MCF 10A (cell line): ENCODE measurements around the gene BICC1. TPM values are rescaled to one million over a fixed set of nuclear protein-coding genes. Genes with fewer than 3 reads are reported as not detected.

Experiments
- BruUV-seq: library from RNA; stranded (reverse); fragments of 400-500 nt; replicated peaks from 2 replicates; lab custom pipeline; 2021; lab: Mats Ljungman, UMichigan
- CTCF ChIA-PET: fragments of 300-600 bp; sonication (Branson Sonifier 250); formaldehyde crosslinking; extraction: SDS; loops from one replicate; lab custom pipeline; 2021; ENCODE audit warnings: antibody characterized with exemption, inconsistent platforms; lab: Yijun Ruan, JAX
- POLR2A ChIA-PET: fragments of 300-600, 350-650 bp; sonication (Branson Sonifier 250); formaldehyde crosslinking; extraction: SDS; loops from one replicate; lab custom pipeline; 2020; ENCODE audit warnings: antibody characterized with exemption, inconsistent platforms; lab: Yijun Ruan, JAX
- DNase-seq: peaks from one replicate; pipeline ENCODE4 v3.0.0-alpha.2; 2018; ENCODE audit not compliant: unreplicated experiment
- H3K27ac Mint-ChIP-seq: one replicate; pipeline ENCODE4 v1.8.0; 2022; ENCODE audit warnings: mild to moderate bottlenecking, low read depth, mixed read lengths; ENCODE audit not compliant: unreplicated experiment
- H3K27me3 Mint-ChIP-seq: one replicate; pipeline ENCODE4 v1.8.0; 2022; ENCODE audit warnings: mixed read lengths; ENCODE audit not compliant: insufficient read depth, unreplicated experiment
- H3K36me3 Mint-ChIP-seq: one replicate; pipeline ENCODE4 v1.8.0; 2022; ENCODE audit warnings: mild to moderate bottlenecking, moderate library complexity, mixed read lengths; ENCODE audit not compliant: insufficient read depth, unreplicated experiment
- H3K4me1 Mint-ChIP-seq: one replicate; pipeline ENCODE4 v1.8.0; 2022; ENCODE audit warnings: mixed read lengths; ENCODE audit not compliant: insufficient read depth, unreplicated experiment
- H3K4me3 Mint-ChIP-seq: one replicate; pipeline ENCODE4 v1.8.0; 2022; ENCODE audit warnings: mild to moderate bottlenecking, moderate library complexity, mixed read lengths; ENCODE audit not compliant: unreplicated experiment
- H3K9me3 Mint-ChIP-seq: one replicate; pipeline ENCODE4 v1.8.0; 2022; ENCODE audit warnings: mixed read lengths; ENCODE audit not compliant: unreplicated experiment
- CTCF ChIP-seq: fragments of 200-600 bp; IDR thresholded peaks from one replicate; pipeline ENCODE4 v1.8.0; 2022; ENCODE audit warnings: antibody characterized with exemption, mild to moderate bottlenecking; ENCODE audit not compliant: unreplicated experiment
- intact Hi-C: fragments of 100-400 bp; cut with micrococcal nuclease; formaldehyde crosslinking; loops from 2 replicates; pipeline ENCODE4 v1.14.1; 2022
- total RNA-seq: library from RNA; stranded (reverse); gene quantifications from 2 replicates; pipeline ENCODE4 v1.2.3, GENCODE V29; 2022

Gene BICC1
- total RNA-seq, 1 experiment from 2014 or later = 15.6 TPM

DNA sequence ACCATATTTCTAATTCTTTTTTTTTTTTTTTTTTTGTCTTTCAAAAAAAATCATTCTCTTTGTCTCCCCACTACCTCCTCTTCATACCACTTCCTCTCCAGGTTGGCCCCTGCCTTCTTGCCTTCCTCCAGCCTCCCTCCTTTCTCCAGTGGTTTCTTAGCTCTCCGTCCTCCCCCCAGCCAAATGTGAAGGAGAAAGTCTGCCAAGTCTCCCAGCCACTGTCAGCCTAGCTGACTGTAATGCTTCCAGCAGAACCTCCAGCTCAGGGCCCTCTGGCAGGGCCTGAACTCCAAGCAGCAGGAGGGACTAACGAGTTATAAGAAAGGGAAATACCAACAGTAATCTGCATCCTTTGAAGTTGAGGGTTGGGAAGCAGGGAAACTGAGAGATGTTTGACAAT lies 35.5 kb upstream of the BICC1 start:
- no peak for TF ChIP-seq CTCF
- H3K4me1 Mint-ChIP-seq = peaks cover 21% of the 10 kb centered on the region
- BruUV-seq = no TSS peak
- no peak overlapping the region for H3K4me3 Mint-ChIP-seq
- H3K9me3 Mint-ChIP-seq = no peaks in the 10 kb centered on the region
- H3K27me3 Mint-ChIP-seq = no peaks in the 10 kb centered on the region
- no peak overlapping the region for H3K27ac Mint-ChIP-seq
- intact Hi-C loops = no loop called here
- POLR2A ChIA-PET = interaction anchor here (2.9 kb wide), 1 partner anchor 39 kb away, joined by 14 read pairs; no protein-coding TSS in a partner anchor
- no peak for DNase-seq
- CTCF ChIA-PET = interaction anchor here (0.5 to 0.7 kb wide), 3 partner anchors 40 to 290 kb away, joined by 3 read pairs; no protein-coding TSS in a partner anchor
- H3K36me3 Mint-ChIP-seq = no peaks in the 10 kb centered on the region

- DNase-seq = no peak
- BruUV-seq = no TSS peak
- Mint-ChIP-seq H3K4me3 (no peak overlapping the region), H3K36me3 (no peaks in the 10 kb centered on the region), H3K27ac (peak overlapping the region; percentile 25), H3K27me3 (no peaks in the 10 kb centered on the region), H3K4me1 (peaks cover 21% of the 10 kb centered on the region), H3K9me3 (no peaks in the 10 kb centered on the region)
- intact Hi-C loops = no loop called here
- TF ChIP-seq CTCF = no peak
- CTCF ChIA-PET = interaction anchor here (0.7 kb wide), 1 partner anchor 166 kb away, joined by 3 read pairs; no protein-coding TSS in a partner anchor
- POLR2A ChIA-PET = no interaction called here
Measured at GRCh38 chr10:58477902-58478301, 34.8 kb upstream of the BICC1 start.

- H3K36me3 Mint-ChIP-seq = no peaks in the 10 kb centered on the region
- no peaks in the 10 kb centered on the region for H3K27me3 Mint-ChIP-seq
- no peak overlapping the region for H3K4me3 Mint-ChIP-seq
- BruUV-seq = no TSS peak
- H3K9me3 Mint-ChIP-seq = no peaks in the 10 kb centered on the region
- no peak for TF ChIP-seq CTCF
- CTCF ChIA-PET = no interaction called here
- intact Hi-C loops = no loop called here
- DNase-seq = no peak
- H3K27ac Mint-ChIP-seq = no peak overlapping the region
- POLR2A ChIA-PET = no interaction called here
- peaks cover 21% of the 10 kb centered on the region for H3K4me1 Mint-ChIP-seq
Measured at GRCh38 chr10:58479045-58479444, 33.6 kb upstream of the BICC1 start.

DNA sequence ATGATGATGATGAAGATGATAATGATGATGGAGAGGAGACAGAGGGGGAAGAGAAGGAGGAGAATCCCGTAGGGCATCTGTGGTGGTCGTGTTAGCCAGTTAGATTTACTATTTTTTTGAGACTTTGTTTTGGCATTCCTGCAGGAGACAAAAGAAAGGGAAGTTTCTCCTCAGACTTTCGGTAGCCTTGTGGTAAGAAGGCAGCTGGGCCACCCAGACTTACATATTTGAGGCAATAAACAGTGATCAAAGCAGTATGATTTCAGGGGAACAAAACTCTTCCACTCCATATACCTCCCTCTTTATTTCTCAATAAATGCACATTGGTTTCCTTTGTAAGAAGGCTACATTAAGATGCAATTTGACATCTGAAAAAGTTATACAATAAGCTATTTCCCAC lies 32.4 kb upstream of the BICC1 start:
- peaks cover 17% of the 10 kb centered on the region for H3K4me1 Mint-ChIP-seq
- ChIA-PET POLR2A (interaction anchor here (1.0 kb wide), 1 partner anchor 8 kb away, joined by 3 read pairs; no protein-coding TSS in a partner anchor), CTCF (interaction anchor here (1.0 to 1.2 kb wide), 3 partner anchors 17 to 83 kb away, joined by 3 to 5 read pairs (median 3); no protein-coding TSS in a partner anchor)
- DNase-seq = no peak
- no TSS peak for BruUV-seq
- TF ChIP-seq CTCF = no peak
- H3K27ac Mint-ChIP-seq = no peak overlapping the region
- intact Hi-C loops = no loop called here
- H3K9me3 Mint-ChIP-seq = no peaks in the 10 kb centered on the region
- no peaks in the 10 kb centered on the region for H3K27me3 Mint-ChIP-seq
- H3K4me3 Mint-ChIP-seq = no peak overlapping the region
- no peaks in the 10 kb centered on the region for H3K36me3 Mint-ChIP-seq
